Osteoblast (primary cell): ENCODE measurements around the gene TSPOAP1. TPM values are rescaled to one million over a fixed set of nuclear protein-coding genes. Genes with fewer than 3 reads are reported as not detected.
A peak's percentile ranks its signal among the peaks of the same experiment; 100 is the strongest.

Experiments
- DNase-seq: peaks from one replicate; pipeline ENCODE4 v3.0.0; 2011; ENCODE audit warnings: low spot score, mixed read lengths; ENCODE audit not compliant: insufficient read length; ENCODE audit errors: missing footprints
- H2AFZ ChIP-seq: 2 replicates; pipeline ENCODE4 v1.6.0; 2011; ENCODE audit warnings: mild to moderate bottlenecking, low read length
- H3K27ac ChIP-seq: 2 replicates; pipeline ENCODE4 v1.5.1; 2011; ENCODE audit warnings: mild to moderate bottlenecking, low read depth, low read length, moderate library complexity
- H3K27me3 ChIP-seq: 2 replicates; pipeline ENCODE4 v1.6.0; 2012; ENCODE audit warnings: mild to moderate bottlenecking, control low read depth, inconsistent platforms, low read length, moderate library complexity; ENCODE audit not compliant: insufficient read depth
- H3K36me3 ChIP-seq: 2 replicates; pipeline ENCODE4 v1.5.1; 2011; ENCODE audit warnings: mild to moderate bottlenecking, low read length, control low read depth, moderate library complexity; ENCODE audit not compliant: insufficient read depth
- H3K4me1 ChIP-seq: 2 replicates; pipeline ENCODE4 v1.5.1; 2011; ENCODE audit warnings: mild to moderate bottlenecking, low read length, control low read depth, moderate library complexity; ENCODE audit not compliant: insufficient read depth
- H3K4me2 ChIP-seq: 2 replicates; pipeline ENCODE4 v1.6.0; 2011; ENCODE audit warnings: mild to moderate bottlenecking, low read length; ENCODE audit not compliant: insufficient read depth
- H3K4me3 ChIP-seq: fragments of 200-600 bp; sonication (generic); 3 replicates; pipeline ENCODE4 v1.5.1; 2012; ENCODE audit warnings: mild to moderate bottlenecking, low read length, inconsistent platforms; ENCODE audit not compliant: insufficient read depth
- H3K79me2 ChIP-seq: 2 replicates; pipeline ENCODE4 v1.6.0; 2012; ENCODE audit warnings: mild to moderate bottlenecking, low read length, control low read depth, inconsistent platforms; ENCODE audit not compliant: insufficient read depth
- H3K9me3 ChIP-seq: 2 replicates; pipeline ENCODE4 v1.5.1; 2011; ENCODE audit warnings: low read depth, low read length, control low read depth
- H4K20me1 ChIP-seq: 2 replicates; pipeline ENCODE4 v1.6.0; 2012; ENCODE audit warnings: mild to moderate bottlenecking, low read length, control low read depth; ENCODE audit not compliant: insufficient read depth
- total RNA-seq: library from RNA; depleted of rRNA; stranded (reverse); fragments of >200 nt; gene quantifications from 2 replicates; pipeline ENCODE4 v1.2.3, GENCODE V29; 2012
- TF ChIP-seq, protein P1 (sequence below): IDR thresholded peaks from 2 replicates; pipeline ENCODE4 v1.5.1; 2011; ENCODE audit warnings: mild to moderate bottlenecking, low read depth, low read length, moderate library complexity; ENCODE audit errors: extremely low read depth

TSPOAP1 gene
- total RNA-seq, 1 donor, result 4.3 TPM

DNA sequence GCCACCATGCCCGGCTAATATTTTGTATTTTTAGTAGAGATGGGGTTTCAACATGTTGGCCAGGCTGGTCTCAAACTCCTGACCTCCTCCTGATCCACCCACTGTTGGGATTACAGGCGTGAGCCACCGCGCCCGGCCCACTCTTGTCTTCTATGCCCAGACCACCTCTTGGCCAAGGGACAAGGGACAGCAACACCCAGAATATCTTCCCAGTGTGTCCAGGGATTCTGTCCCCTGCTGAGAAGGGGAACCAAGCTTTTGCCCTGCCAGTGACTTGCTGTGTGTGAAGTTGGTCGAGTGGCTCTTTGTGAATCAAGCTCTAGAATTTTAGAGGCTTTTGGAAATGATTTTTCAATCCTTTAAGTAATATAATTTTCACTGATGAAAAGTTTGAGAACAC is 46.2 kb downstream of the TSPOAP1 start:
- H3K27ac ChIP-seq, result no peak overlapping the region
- TF ChIP-seq, protein P1, sequence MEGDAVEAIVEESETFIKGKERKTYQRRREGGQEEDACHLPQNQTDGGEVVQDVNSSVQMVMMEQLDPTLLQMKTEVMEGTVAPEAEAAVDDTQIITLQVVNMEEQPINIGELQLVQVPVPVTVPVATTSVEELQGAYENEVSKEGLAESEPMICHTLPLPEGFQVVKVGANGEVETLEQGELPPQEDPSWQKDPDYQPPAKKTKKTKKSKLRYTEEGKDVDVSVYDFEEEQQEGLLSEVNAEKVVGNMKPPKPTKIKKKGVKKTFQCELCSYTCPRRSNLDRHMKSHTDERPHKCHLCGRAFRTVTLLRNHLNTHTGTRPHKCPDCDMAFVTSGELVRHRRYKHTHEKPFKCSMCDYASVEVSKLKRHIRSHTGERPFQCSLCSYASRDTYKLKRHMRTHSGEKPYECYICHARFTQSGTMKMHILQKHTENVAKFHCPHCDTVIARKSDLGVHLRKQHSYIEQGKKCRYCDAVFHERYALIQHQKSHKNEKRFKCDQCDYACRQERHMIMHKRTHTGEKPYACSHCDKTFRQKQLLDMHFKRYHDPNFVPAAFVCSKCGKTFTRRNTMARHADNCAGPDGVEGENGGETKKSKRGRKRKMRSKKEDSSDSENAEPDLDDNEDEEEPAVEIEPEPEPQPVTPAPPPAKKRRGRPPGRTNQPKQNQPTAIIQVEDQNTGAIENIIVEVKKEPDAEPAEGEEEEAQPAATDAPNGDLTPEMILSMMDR, result no peak
- peak; percentile 58 for DNase-seq

DNA sequence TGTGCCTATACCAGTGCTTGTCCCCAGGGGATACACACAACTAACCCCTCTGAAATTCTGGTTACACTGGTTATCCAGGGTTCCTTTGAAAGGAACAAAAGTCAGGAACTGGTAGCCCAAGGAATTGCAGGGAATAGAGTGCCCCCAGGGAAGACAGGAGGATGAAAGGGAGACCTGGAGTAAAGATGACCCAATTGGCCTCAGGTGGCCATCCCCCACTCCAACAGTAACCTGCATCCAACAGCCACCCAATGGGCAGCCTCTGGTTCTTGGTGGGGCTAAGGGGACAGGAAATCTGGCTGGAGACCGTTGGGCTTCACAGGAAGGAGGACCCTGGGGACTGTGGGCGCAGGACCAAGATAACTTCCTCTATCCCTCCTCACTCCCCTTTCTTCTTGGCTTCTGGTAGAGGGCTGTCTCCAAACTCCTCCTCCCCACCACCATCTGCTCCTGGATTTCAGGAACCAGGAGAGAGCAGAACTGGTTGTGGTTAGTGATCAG is 47.0 kb downstream of the TSPOAP1 start:
- Histone ChIP-seq H3K4me2 (no peak overlapping the region), H4K20me1 (no peaks in the 10 kb centered on the region), H3K9me3 (no peaks in the 10 kb centered on the region)

More for the DNA sequence above, 46.2 kb downstream of the TSPOAP1 start:
- Histone ChIP-seq H4K20me1 (no peaks in the 10 kb centered on the region), H3K27me3 (peaks cover 7% of the 10 kb centered on the region), H3K9me3 (no peaks in the 10 kb centered on the region), H3K4me2 (no peak overlapping the region), H3K4me1 (no peaks in the 10 kb centered on the region), H3K79me2 (no peaks in the 10 kb centered on the region), H2AFZ (no peak overlapping the region), H3K36me3 (no peaks in the 10 kb centered on the region), H3K4me3 (no peak overlapping the region)

DNA sequence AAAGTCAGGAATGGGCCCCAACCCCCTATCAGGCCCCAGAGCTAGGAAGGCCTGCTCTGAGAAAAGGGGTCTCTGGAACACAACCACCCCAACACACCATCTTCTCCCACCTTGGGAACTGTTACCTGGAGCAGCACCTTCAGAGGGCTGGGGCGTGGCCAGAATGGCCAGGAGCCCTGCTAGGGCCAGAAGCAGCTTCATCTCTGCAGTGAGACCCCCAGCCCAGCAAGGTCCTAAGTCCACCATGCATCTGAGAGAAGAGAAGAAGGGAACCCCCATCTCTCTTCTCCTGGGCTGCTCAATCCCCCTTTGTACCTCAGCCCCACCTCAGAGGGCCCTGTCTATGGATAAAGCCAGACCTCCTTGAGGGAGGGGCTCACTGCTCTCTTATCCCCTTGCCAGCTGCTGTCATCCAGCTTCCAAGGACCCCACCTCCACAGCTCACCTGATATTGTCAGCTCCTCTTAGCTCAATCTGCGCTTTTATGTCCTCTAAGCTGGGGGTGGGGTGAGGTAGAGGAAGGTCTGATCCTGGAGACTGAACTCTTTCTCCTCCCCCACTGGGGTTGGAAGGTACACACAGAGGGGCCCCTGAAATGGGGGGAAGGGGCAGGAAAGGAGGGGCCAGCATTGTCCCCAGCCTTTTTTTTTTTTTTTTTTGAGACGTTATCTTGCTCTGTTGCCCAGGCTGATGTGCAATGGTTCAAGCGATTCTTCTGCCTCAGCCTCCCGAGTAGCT is 47.9 kb downstream of the TSPOAP1 start, which contains the start of gene MPO:
Gene MPO, minus strand, starts transcription at position 456 of the 738 bp plus-strand sequence. Its CDS starts 177 bp downstream, at position 279.
- no peaks in the 10 kb centered on the region for H3K36me3 ChIP-seq
- H3K27me3 ChIP-seq, result peaks cover 7% of the 10 kb centered on the region
- TF ChIP-seq, protein P1, result no peak
- no peaks in the 10 kb centered on the region for H4K20me1 ChIP-seq
- H3K4me1 ChIP-seq, result no peaks in the 10 kb centered on the region
- H3K4me2 ChIP-seq, result no peak within 1 kb of the TSS
- peak; percentile 76 for DNase-seq
- H3K4me3 ChIP-seq, result no peak within 1 kb of the TSS
- no peaks in the 10 kb centered on the region for H3K79me2 ChIP-seq
- no peak within 1 kb of the TSS for H3K27ac ChIP-seq
- H3K9me3 ChIP-seq, result no peaks in the 10 kb centered on the region
- H2AFZ ChIP-seq, result no peak within 1 kb of the TSS

More for the DNA sequence above, 47.0 kb downstream of the TSPOAP1 start:
- Histone ChIP-seq H3K27me3 (peaks cover 7% of the 10 kb centered on the region), H3K4me1 (no peaks in the 10 kb centered on the region), H3K27ac (no peak overlapping the region), H2AFZ (no peak overlapping the region), H3K79me2 (no peaks in the 10 kb centered on the region), H3K36me3 (no peaks in the 10 kb centered on the region), H3K4me3 (no peak overlapping the region)
- DNase-seq, result peak; percentile 86
- TF ChIP-seq, protein P1, result no peak

DNA sequence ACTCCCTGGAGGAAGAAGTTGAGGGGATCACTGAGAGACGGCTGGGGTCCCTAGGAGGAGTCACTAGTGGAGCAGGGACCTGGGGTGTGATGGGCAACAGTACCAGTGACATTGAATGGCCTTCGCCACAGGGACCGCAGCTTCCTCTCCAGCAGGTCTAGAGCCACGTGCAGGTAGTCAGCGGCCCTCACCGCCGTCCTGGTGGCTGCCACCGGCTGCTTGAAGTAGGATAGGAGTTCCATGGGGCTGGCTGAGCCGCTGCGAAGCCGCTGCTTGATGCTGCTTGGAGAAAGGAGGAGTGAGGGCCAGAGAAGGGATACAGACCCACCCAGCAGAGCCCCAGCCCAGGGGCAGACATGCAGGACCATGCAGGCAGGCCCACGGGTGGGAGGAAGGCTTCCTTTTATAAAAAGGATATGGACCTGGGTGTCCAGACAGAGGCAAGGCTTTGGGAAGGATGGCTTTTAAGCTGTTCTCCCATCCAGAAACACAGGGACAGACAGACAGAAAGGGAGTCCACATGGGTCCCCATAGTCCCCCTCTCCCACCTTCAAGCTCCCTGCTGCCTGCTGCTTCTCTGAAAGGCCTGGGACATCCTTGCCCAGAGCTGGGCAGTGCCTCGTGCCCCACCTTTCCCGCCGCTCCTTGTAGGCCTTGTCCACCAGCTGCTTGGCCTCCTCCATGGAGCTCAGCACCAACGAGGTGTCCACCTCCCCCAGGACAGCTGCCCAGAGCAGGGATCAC is 48.7 kb downstream of the TSPOAP1 start:
- no peak overlapping the region for H3K4me2 ChIP-seq

More for the DNA sequence above, 48.7 kb downstream of the TSPOAP1 start:
- H3K9me3 ChIP-seq, result no peaks in the 10 kb centered on the region
- TF ChIP-seq, protein P1, result no peak
- no peak overlapping the region for H3K27ac ChIP-seq
- no peaks in the 10 kb centered on the region for H4K20me1 ChIP-seq
- no peaks in the 10 kb centered on the region for H3K79me2 ChIP-seq
- no peak overlapping the region for H3K4me3 ChIP-seq
- no peaks in the 10 kb centered on the region for H3K4me1 ChIP-seq
- H3K36me3 ChIP-seq, result no peaks in the 10 kb centered on the region
- peaks cover 7% of the 10 kb centered on the region for H3K27me3 ChIP-seq
- H2AFZ ChIP-seq, result no peak overlapping the region
- peak; percentile 62 for DNase-seq
